Measurements from ENCODE around the gene SPOP.

SPOP gene

DNA sequence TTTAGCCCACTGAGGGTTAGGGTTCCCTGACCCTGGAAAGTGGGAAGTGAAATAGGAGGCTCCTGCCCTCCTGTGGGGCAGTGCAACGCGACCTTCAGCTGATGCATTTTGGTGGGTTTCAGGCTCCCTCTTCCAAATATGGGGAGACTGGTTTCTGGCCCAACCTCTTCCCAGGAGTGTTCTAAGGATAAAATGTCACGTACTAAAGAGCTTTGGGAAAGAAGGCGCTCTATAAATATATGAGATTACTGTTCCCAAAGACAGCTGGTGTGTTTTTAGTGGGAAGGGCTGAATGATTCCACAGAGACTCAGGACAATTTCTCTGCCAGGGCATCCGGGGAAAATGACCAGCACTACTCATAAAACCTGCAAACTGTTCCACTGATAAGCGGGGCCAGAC, 20.1 kb upstream of the SPOP start:
- ChIA-PET POLR2A (interaction anchor here (1.9 to 2.8 kb wide), 3 partner anchors 10 to 128 kb away, joined by 5 to 10 read pairs (median 7); partner anchors contain the start of genes FAM117A and SLC35B1), CTCF (interaction anchor here (0.5 to 27.1 kb wide), 10 partner anchors 9 to 300 kb away, joined by 3 to 486 read pairs (median 6); partner anchors contain the start of genes NXPH3 and SLC35B1)
- Histone ChIP-seq H3K4me3 (ENCODE audit: low read depth, low read length) (no peak overlapping the region), H3K4me1 (ENCODE audit: control insufficient read depth, insufficient read depth, low read length) (no peaks in the 10 kb centered on the region), H3K9me3 (ENCODE audit: control insufficient read depth, insufficient read depth, low read depth, low read length) (no peaks in the 10 kb centered on the region), H3K36me3 (ENCODE audit: control insufficient read depth in 2 of 2, insufficient read depth in 1 of 2, low read length in 2 of 2) (peaks cover 22 to 39% of the 10 kb centered on the region in 2 experiments), H3K27ac (ENCODE audit: extremely low read depth, low read depth, low read length) (no peak overlapping the region)
- TF ChIP-seq, protein P1, sequence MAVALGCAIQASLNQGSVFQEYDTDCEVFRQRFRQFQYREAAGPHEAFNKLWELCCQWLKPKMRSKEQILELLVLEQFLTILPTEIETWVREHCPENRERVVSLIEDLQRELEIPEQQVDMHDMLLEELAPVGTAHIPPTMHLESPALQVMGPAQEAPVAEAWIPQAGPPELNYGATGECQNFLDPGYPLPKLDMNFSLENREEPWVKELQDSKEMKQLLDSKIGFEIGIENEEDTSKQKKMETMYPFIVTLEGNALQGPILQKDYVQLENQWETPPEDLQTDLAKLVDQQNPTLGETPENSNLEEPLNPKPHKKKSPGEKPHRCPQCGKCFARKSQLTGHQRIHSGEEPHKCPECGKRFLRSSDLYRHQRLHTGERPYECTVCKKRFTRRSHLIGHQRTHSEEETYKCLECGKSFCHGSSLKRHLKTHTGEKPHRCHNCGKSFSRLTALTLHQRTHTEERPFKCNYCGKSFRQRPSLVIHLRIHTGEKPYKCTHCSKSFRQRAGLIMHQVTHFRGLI (tag by site-specific recombination; IDR thresholded peaks at IDR 0.05), result no peak

DNA sequence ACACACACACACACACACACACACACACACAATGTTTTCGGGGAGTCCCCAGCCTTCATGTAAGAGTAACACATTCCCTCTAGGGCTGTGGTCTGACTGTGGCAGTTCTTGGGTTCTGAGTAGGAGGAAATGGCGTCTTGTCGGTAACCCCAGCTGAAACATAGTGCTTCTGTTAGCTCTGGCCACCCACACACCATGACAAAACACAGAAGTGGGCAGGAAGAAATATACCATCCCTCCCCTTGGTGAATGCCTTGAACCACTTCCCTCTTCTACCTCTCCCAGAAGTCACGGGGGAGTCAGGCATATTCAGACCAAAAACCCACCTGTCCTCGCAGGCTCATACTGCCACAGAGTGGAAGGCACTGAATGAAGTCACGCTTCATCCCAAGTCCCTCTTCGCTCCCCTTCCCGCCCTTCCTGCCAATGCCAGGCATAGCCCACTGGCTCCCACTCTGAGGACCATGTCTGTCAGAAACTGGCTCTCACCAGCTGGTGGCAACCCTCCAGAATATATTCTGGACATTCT, 18.4 kb upstream of the SPOP start:
- POLR2A ChIA-PET, result interaction anchor here (1.0 to 2.8 kb wide), 3 partner anchors 12 to 127 kb away, joined by 3 to 10 read pairs (median 7); partner anchors contain the start of genes FAM117A and SLC35B1
- H3K9me3 ChIP-seq (ENCODE audit: control insufficient read depth, insufficient read depth, low read depth, low read length), result no peaks in the 10 kb centered on the region
- no peak for TF ChIP-seq SP2 (tag by site-specific recombination; IDR thresholded peaks at IDR 0.05)
- TF ChIP-seq ZIC2 (tag by site-specific recombination; IDR thresholded peaks at IDR 0.05), result no peak
- peak; percentile 82 for TF ChIP-seq ZFHX2 (tag by site-specific recombination; conservative IDR thresholded peaks at IDR 0.05)
- TF ChIP-seq, protein P2, sequence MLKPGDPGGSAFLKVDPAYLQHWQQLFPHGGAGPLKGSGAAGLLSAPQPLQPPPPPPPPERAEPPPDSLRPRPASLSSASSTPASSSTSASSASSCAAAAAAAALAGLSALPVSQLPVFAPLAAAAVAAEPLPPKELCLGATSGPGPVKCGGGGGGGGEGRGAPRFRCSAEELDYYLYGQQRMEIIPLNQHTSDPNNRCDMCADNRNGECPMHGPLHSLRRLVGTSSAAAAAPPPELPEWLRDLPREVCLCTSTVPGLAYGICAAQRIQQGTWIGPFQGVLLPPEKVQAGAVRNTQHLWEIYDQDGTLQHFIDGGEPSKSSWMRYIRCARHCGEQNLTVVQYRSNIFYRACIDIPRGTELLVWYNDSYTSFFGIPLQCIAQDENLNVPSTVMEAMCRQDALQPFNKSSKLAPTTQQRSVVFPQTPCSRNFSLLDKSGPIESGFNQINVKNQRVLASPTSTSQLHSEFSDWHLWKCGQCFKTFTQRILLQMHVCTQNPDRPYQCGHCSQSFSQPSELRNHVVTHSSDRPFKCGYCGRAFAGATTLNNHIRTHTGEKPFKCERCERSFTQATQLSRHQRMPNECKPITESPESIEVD (tag by site-specific recombination; IDR thresholded peaks at IDR 0.05), result no peak
- TF ChIP-seq ZNF366 (tag by site-specific recombination; conservative IDR thresholded peaks at IDR 0.05), result no peak
- TF ChIP-seq, protein P3, sequence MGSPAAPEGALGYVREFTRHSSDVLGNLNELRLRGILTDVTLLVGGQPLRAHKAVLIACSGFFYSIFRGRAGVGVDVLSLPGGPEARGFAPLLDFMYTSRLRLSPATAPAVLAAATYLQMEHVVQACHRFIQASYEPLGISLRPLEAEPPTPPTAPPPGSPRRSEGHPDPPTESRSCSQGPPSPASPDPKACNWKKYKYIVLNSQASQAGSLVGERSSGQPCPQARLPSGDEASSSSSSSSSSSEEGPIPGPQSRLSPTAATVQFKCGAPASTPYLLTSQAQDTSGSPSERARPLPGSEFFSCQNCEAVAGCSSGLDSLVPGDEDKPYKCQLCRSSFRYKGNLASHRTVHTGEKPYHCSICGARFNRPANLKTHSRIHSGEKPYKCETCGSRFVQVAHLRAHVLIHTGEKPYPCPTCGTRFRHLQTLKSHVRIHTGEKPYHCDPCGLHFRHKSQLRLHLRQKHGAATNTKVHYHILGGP (tag by site-specific recombination; IDR thresholded peaks at IDR 0.05), result no peak
- no peak for TF ChIP-seq ZNF660 (tag by site-specific recombination; IDR thresholded peaks at IDR 0.05)
- TF ChIP-seq, protein P4, sequence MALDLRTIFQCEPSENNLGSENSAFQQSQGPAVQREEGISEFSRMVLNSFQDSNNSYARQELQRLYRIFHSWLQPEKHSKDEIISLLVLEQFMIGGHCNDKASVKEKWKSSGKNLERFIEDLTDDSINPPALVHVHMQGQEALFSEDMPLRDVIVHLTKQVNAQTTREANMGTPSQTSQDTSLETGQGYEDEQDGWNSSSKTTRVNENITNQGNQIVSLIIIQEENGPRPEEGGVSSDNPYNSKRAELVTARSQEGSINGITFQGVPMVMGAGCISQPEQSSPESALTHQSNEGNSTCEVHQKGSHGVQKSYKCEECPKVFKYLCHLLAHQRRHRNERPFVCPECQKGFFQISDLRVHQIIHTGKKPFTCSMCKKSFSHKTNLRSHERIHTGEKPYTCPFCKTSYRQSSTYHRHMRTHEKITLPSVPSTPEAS (tag by site-specific recombination; IDR thresholded peaks at IDR 0.05), result peak; percentile 11; the same call in 1 of the 2 replicates
- no peak for TF ChIP-seq ZNF23 (tag by site-specific recombination; IDR thresholded peaks at IDR 0.05; ENCODE audit: borderline replicate concordance)
- peak; percentile 88 for TF ChIP-seq EGR2 (tag by site-specific recombination; IDR thresholded peaks at IDR 0.05; ENCODE audit: low read depth)
- CTCF ChIA-PET, result interaction anchor here (0.6 to 27.1 kb wide), 32 partner anchors 10 to 369 kb away, joined by 3 to 486 read pairs (median 5); partner anchors contain the start of genes FAM117A, NXPH3 and SLC35B1
- H3K27ac ChIP-seq (ENCODE audit: extremely low read depth, low read depth, low read length), result no peak overlapping the region
- no peak overlapping the region for H3K4me3 ChIP-seq (ENCODE audit: low read depth, low read length)
- H3K36me3 ChIP-seq (ENCODE audit: control insufficient read depth in 2 of 2, insufficient read depth in 1 of 2, low read length in 2 of 2), result peaks cover 8 to 23% of the 10 kb centered on the region in 2 experiments; a peak in 2 of 3 replicates
- H3K4me1 ChIP-seq (ENCODE audit: control insufficient read depth, insufficient read depth, low read length), result no peaks in the 10 kb centered on the region

DNA sequence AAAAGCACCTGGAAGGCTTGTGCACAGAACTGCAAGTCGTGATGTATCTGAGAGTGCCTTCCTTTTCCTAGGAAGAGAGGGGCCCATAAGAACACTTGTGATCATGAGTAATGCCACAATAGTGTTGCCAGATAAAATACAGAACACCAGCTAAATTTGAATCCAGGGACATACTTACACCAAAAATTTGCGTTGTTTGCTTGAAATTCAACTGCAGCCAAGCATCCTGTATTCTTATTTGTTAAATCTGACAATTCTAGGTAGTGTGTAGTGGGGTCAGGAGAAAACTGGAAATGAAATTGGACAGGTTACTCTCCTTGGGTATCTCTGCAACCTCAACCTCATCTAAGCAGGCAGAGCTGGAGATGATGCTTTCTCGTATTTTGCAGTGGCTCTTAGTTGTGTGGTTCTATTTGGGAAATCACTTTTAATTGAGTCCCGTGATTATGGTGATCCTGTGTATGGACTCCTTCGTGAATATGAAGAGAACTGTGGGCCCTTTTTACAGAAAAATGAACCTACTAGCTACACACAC, 17.9 kb upstream of the SPOP start:
- Histone ChIP-seq H3K27ac (ENCODE audit: extremely low read depth, low read depth, low read length) (no peak overlapping the region), H3K9me3 (ENCODE audit: control insufficient read depth, insufficient read depth, low read depth, low read length) (no peaks in the 10 kb centered on the region), H3K36me3 (ENCODE audit: control insufficient read depth in 2 of 2, insufficient read depth in 1 of 2, low read length in 2 of 2) (peaks cover 3 to 17% of the 10 kb centered on the region in 2 experiments; a peak in 1 of 3 replicates), H3K4me3 (ENCODE audit: low read depth, low read length) (no peak overlapping the region), H3K4me1 (ENCODE audit: control insufficient read depth, insufficient read depth, low read length) (no peaks in the 10 kb centered on the region)
- POLR2A ChIA-PET, result interaction anchor here (0.5 to 2.8 kb wide), 5 partner anchors 11 to 627 kb away, joined by 3 to 10 read pairs (median 7); partner anchors contain the start of genes FAM117A and SLC35B1
- CTCF ChIA-PET, result interaction anchor here (0.6 to 27.1 kb wide), 32 partner anchors 9 to 369 kb away, joined by 3 to 486 read pairs (median 4); partner anchors contain the start of genes FAM117A, NXPH3 and SLC35B1
- 0 out of 2 replicates have a peak, but pooled peaks have one; percentile 42 for TF ChIP-seq ZNF660 (tag by site-specific recombination; IDR thresholded peaks at IDR 0.05)
- TF ChIP-seq ZNF48 (tag by site-specific recombination; IDR thresholded peaks at IDR 0.05), result no peak
